HCT116 (cell line): ENCODE results near the gene SLC25A39.

Source experiments
- JUND ChIP-seq: IDR thresholded peaks from 2 replicates; pipeline ENCODE4 v1.6.1; 2012
- YY1 ChIP-seq: IDR thresholded peaks from 2 replicates; pipeline ENCODE4 v1.6.1; 2011; ENCODE audit warnings: low read length, low read depth, moderate library complexity, mild to moderate bottlenecking; ENCODE audit not compliant: insufficient replicate concordance; ENCODE audit errors: extremely low read depth
- TF ChIP-seq, protein P1 (sequence below), 3 experiments: fragments of 200-600 bp in 1 of 3; sonication (generic) in 1 of 3; IDR thresholded peaks in 2 of 3; conservative IDR thresholded peaks in 1 of 3; 2 replicates each; pipeline ENCODE4 v1.5.1; 2012 to 2017; ENCODE audit warnings: low read depth in 2 of 3, low read length in 2 of 3, antibody characterized with exemption in 1 of 3, borderline replicate concordance in 1 of 3, control low read depth in 1 of 3, mild to moderate bottlenecking in 1 of 3, mixed read lengths in 1 of 3, mixed run types in 1 of 3, moderate library complexity in 1 of 3; ENCODE audit not compliant: insufficient read depth in 1 of 3

DNA sequence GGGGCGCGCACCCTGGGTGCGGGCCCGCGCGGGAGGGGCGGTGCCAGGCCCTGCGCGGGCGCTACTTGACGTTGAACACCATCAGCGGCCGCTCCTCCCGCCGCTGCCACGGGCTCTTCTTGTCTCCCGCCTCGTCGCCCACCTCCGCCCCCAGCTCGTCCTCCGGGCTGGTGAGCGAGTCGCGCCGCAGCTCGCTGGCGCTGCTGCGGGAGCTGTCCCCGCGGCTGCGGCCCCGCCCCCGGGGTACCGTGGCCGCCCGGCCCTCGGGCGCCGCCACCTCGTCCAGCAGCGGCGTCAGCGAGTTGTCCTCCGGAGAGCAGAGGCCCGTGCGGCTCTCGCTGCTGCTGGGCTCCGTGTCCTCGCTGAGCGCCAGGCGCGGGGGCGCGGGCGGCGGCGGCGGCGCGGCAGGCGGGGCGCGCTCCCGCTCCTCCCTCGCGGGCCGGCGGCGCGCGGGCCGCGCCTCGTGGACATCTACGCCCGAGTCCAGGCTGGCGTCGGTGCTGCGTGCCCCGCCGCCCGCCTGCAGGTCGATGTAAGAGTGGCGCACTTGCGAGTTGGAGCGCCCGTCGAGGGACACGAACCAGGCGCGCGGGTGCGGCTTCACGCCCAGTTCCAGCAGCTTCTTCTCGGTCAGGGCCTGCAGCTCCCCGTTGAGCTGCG is 29.2 kb upstream of the SLC25A39 start:
- TF ChIP-seq, protein P1, sequence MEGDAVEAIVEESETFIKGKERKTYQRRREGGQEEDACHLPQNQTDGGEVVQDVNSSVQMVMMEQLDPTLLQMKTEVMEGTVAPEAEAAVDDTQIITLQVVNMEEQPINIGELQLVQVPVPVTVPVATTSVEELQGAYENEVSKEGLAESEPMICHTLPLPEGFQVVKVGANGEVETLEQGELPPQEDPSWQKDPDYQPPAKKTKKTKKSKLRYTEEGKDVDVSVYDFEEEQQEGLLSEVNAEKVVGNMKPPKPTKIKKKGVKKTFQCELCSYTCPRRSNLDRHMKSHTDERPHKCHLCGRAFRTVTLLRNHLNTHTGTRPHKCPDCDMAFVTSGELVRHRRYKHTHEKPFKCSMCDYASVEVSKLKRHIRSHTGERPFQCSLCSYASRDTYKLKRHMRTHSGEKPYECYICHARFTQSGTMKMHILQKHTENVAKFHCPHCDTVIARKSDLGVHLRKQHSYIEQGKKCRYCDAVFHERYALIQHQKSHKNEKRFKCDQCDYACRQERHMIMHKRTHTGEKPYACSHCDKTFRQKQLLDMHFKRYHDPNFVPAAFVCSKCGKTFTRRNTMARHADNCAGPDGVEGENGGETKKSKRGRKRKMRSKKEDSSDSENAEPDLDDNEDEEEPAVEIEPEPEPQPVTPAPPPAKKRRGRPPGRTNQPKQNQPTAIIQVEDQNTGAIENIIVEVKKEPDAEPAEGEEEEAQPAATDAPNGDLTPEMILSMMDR (IDR thresholded peaks at IDR 0.05 in 2 of 3, conservative IDR thresholded peaks at IDR 0.05 in 1 of 3; ENCODE audit: borderline replicate concordance in 1 of 3, insufficient read depth in 1 of 3, low read depth in 2 of 3, low read length in 2 of 3), result no peak
- no peak for TF ChIP-seq JUND
- no peak for TF ChIP-seq YY1
